ENCODE results near the gene MCIDAS. TPM values are rescaled to one million over a fixed set of nuclear protein-coding genes. Genes with fewer than 3 reads are reported as not detected.
A peak's percentile ranks its signal among the peaks of the same experiment; 100 is the strongest.

The MCIDAS gene

DNA sequence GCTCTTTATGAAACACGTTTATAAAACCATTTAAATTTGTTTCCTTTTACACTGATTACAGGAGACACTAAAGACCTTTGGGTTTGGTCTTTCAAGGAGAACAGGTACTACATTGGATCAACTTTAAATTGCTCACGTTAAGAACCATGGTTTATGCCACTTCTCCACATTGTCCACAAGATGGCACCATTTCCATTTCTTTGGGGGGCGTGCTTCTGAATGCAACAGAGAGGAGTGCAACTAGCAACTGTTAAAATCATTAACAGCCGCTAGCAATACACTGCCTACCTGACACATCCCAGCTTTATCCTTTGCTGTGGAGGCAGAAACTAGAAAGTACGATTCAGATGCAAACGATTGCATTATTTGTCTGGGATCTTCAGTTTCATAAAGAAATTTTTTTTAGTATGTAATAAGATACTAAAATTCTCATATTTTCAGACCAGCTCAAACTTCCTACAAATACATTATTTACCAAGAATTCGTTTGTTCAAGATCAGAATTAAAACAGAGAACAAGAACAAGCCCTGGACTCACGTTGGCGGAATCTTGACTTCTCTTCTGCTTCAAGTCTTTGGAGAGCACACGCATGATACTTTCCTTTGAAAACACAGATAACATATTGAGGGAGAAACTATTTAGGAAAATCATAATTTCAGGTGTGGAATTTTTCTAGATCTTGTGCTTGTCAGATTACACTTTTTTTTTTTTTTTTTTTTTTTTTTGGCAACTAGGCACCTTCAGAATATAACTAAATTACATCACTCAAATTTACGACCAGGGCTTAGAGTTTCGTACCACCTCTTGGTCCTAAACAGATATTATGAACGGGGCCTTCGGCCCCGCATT, 54.8 kb downstream of the MCIDAS start:
- Histone ChIP-seq H3K4me3 (ENCODE audit: low read length in 2 of 2) (peak overlapping the region; percentile 49 to 74), H4K8ac (ENCODE audit: low read depth, low read length) (no peak overlapping the region), H2BK15ac (ENCODE audit: low read length) (no peak overlapping the region), H2BK120ac (ENCODE audit: low read depth, low read length) (no peak overlapping the region), H2BK12ac (ENCODE audit: low read length) (no peak overlapping the region), H3K9ac (ENCODE audit: low read depth, low read length, poor library complexity) (no peak overlapping the region), H3K27ac (replicated peaks; ENCODE audit: low read length) (no peak overlapping the region), H3K36me3 (replicated peaks in 1 of 2; ENCODE audit: control insufficient read depth in 2 of 2, insufficient read depth in 2 of 2, low read length in 2 of 2) (no peaks in the 10 kb centered on the region), H3K4me2 (ENCODE audit: insufficient read depth, low read length, poor library complexity, severe bottlenecking) (peak overlapping the region; percentile 91), H3K4me1 (ENCODE audit: control insufficient read depth in 2 of 2, insufficient read depth in 1 of 2, low read depth in 1 of 2, low read length in 2 of 2) (peaks cover 12 to 13% of the 10 kb centered on the region in 2 donors), H2BK5ac (ENCODE audit: low read length) (no peak overlapping the region), H3K18ac (ENCODE audit: low read length) (no peak overlapping the region), H3K27me3 (ENCODE audit: control insufficient read depth in 3 of 3, insufficient read depth in 3 of 3, low read depth in 1 of 3, low read length in 3 of 3) (peaks cover 3 to 39% (median 29%) of the 10 kb centered on the region in 3 experiments), H2AFZ (ENCODE audit: low read length) (peak overlapping the region; percentile 97), H2AK5ac (ENCODE audit: low read depth, low read length) (no peak overlapping the region), H3K79me1 (ENCODE audit: low read depth, low read length) (no peaks in the 10 kb centered on the region), H3K14ac (ENCODE audit: low read length) (no peak overlapping the region), H3K4ac (ENCODE audit: low read length) (no peak overlapping the region), H4K91ac (ENCODE audit: low read depth, low read length, poor library complexity) (no peak overlapping the region), H3K23ac (ENCODE audit: low read depth, low read length, poor library complexity) (no peak overlapping the region), H3K9me3 (replicated peaks in 1 of 2; ENCODE audit: control insufficient read depth in 2 of 2, insufficient read depth in 1 of 2, low read depth in 1 of 2, low read length in 2 of 2) (no peaks in the 10 kb centered on the region)
- no CpG with 5 or more reads among the region's 15 CpGs for WGBS, 2 donors (ENCODE audit: extremely low coverage in 2 of 2, insufficient read length in 2 of 2, insufficient replicate concordance in 1 of 2)
- peak; percentile 75 for DNase-seq (ENCODE audit: low spot score)

DNA sequence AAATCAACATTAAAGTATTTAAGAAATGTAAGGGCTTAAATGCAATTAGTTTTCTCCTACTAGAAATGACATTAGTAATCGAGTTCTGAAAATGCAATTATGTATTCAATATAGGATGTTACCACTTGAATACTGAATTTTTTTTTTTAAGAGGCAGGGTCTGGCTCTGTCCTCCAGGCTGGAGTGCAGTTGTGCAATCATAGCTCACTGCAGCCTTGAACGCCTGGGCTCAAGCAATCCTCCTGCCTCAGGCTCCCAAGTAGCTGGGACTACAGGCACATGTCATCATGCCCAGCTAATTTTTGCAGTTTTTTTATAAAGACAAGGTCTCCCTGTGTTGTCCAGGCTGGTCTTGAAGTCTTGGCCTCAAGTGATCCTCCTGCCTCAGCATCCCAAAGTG, 55.6 kb downstream of the MCIDAS start:
- no CpG with 5 or more reads among the region's 2 CpGs for WGBS, 2 donors (ENCODE audit: extremely low coverage in 2 of 2, insufficient read length in 2 of 2, insufficient replicate concordance in 1 of 2)

More for the DNA sequence above, 55.6 kb downstream of the MCIDAS start:
- no peak overlapping the region for H2BK15ac ChIP-seq (ENCODE audit: low read length)
- no peak overlapping the region for H3K18ac ChIP-seq (ENCODE audit: low read length)
- H4K8ac ChIP-seq (ENCODE audit: low read depth, low read length): no peak overlapping the region
- peaks cover 3 to 31% (median 22%) of the 10 kb centered on the region in 3 experiments for H3K27me3 ChIP-seq (ENCODE audit: control insufficient read depth in 3 of 3, insufficient read depth in 3 of 3, low read depth in 1 of 3, low read length in 3 of 3)
- no peak for DNase-seq (ENCODE audit: low spot score)
- peaks cover 9 to 13% of the 10 kb centered on the region in 2 donors for H3K4me1 ChIP-seq (ENCODE audit: control insufficient read depth in 2 of 2, insufficient read depth in 1 of 2, low read depth in 1 of 2, low read length in 2 of 2)
- no peak overlapping the region for H3K4me3 ChIP-seq (ENCODE audit: low read length in 2 of 2)
- H3K9ac ChIP-seq (ENCODE audit: low read depth, low read length, poor library complexity): no peak overlapping the region
- H2AFZ ChIP-seq (ENCODE audit: low read length): no peak overlapping the region
- H2BK5ac ChIP-seq (ENCODE audit: low read length): no peak overlapping the region
- H2BK12ac ChIP-seq (ENCODE audit: low read length): no peak overlapping the region
- no peak overlapping the region for H3K4me2 ChIP-seq (ENCODE audit: insufficient read depth, low read length, poor library complexity, severe bottlenecking)
- H3K9me3 ChIP-seq (replicated peaks in 1 of 2; ENCODE audit: control insufficient read depth in 2 of 2, insufficient read depth in 1 of 2, low read depth in 1 of 2, low read length in 2 of 2): no peaks in the 10 kb centered on the region
- no peak overlapping the region for H3K14ac ChIP-seq (ENCODE audit: low read length)
- no peak overlapping the region for H2BK120ac ChIP-seq (ENCODE audit: low read depth, low read length)
- H3K27ac ChIP-seq (replicated peaks; ENCODE audit: low read length): no peak overlapping the region
- H3K23ac ChIP-seq (ENCODE audit: low read depth, low read length, poor library complexity): no peak overlapping the region
- H2AK5ac ChIP-seq (ENCODE audit: low read depth, low read length): no peak overlapping the region
- H3K4ac ChIP-seq (ENCODE audit: low read length): no peak overlapping the region
- peaks cover 0 to 2% of the 10 kb centered on the region in 2 donors for H3K36me3 ChIP-seq (replicated peaks in 1 of 2; ENCODE audit: control insufficient read depth in 2 of 2, insufficient read depth in 2 of 2, low read length in 2 of 2)
- H4K91ac ChIP-seq (ENCODE audit: low read depth, low read length, poor library complexity): no peak overlapping the region
- H3K79me1 ChIP-seq (ENCODE audit: low read depth, low read length): no peaks in the 10 kb centered on the region

Small RNA genes lying within 50 kb of the gene (small RNA-seq; reads per million reads assigned to genes)
- 1.2 reads per million for gene MIR449A (ENCODE audit: insufficient read depth)
- gene MIR449B (ENCODE audit: insufficient read depth): not detected
- 11.0 reads per million, percentile 61 among the genes with 10 or more reads in this experiment for gene MIR449C (ENCODE audit: insufficient read depth)

Data from neuronal stem cell (in vitro differentiated cells).